Neural crest cell (in vitro differentiated cells): Measurements from ENCODE around the gene MLC1. TPM values are rescaled to one million over a fixed set of nuclear protein-coding genes. Genes with fewer than 3 reads are reported as not detected.

Experiments
- DNase-seq: peaks from one replicate; pipeline ENCODE4 v3.0.0; 2021; ENCODE audit warnings: low read depth, mixed read lengths, low spot score
- H3K27ac Mint-ChIP-seq: one replicate; pipeline ENCODE4 v1.8.0; 2021; ENCODE audit warnings: mild to moderate bottlenecking, mixed read lengths; ENCODE audit not compliant: unreplicated experiment
- H3K27me3 Mint-ChIP-seq: 2 replicates; pipeline ENCODE4 v1.8.0; 2021; ENCODE audit warnings: low read depth, mild to moderate bottlenecking, mixed read lengths
- H3K36me3 Mint-ChIP-seq: 2 replicates; pipeline ENCODE4 v1.8.0; 2021; ENCODE audit warnings: low read depth, mild to moderate bottlenecking, mixed read lengths
- H3K4me1 Mint-ChIP-seq: 2 replicates; pipeline ENCODE4 v1.8.0; 2021; ENCODE audit warnings: mixed read lengths
- H3K4me3 Mint-ChIP-seq: one replicate; pipeline ENCODE4 v1.8.0; 2021; ENCODE audit warnings: mild to moderate bottlenecking, mixed read lengths
- H3K9me3 Mint-ChIP-seq: 2 replicates; pipeline ENCODE4 v1.8.0; 2021; ENCODE audit warnings: mixed read lengths
- CTCF ChIP-seq: fragments of 200-600 bp; sonication (generic); conservative IDR thresholded peaks from 2 replicates; pipeline ENCODE4 v1.5.0; 2021; ENCODE audit warnings: antibody characterized with exemption, mild to moderate bottlenecking
- total RNA-seq: library from RNA; stranded (reverse); gene quantifications from 2 replicates; pipeline ENCODE4 v1.2.1, GENCODE V29; 2021

Gene MLC1
- total RNA-seq, 1 donor from 2014 or later, result 3.3 TPM

- Mint-ChIP-seq H3K9me3 (no peaks in the 10 kb centered on the region), H3K36me3 (no peaks in the 10 kb centered on the region), H3K4me3 (no peak overlapping the region), H3K27me3 (peaks cover 12% of the 10 kb centered on the region), H3K27ac (no peak overlapping the region), H3K4me1 (peaks cover 11% of the 10 kb centered on the region)
- no peak for TF ChIP-seq CTCF
- DNase-seq, result no peak
Observed at GRCh38 chr22:50118129-50118528, 32.9 kb upstream of the MLC1 start.

- no peaks in the 10 kb centered on the region for H3K9me3 Mint-ChIP-seq
- no peak for DNase-seq
- H3K4me1 Mint-ChIP-seq, result peaks cover 11% of the 10 kb centered on the region
- H3K27me3 Mint-ChIP-seq, result peaks cover 12% of the 10 kb centered on the region
- H3K27ac Mint-ChIP-seq, result no peak overlapping the region
- H3K36me3 Mint-ChIP-seq, result no peaks in the 10 kb centered on the region
- TF ChIP-seq CTCF, result no peak
- H3K4me3 Mint-ChIP-seq, result no peak overlapping the region
Observed at GRCh38 chr22:50117168-50117762, 32.0 kb upstream of the MLC1 start.

GRCh38 chr22:50115693-50116092 is 30.5 kb upstream of the MLC1 start:
- Mint-ChIP-seq H3K4me1 (peaks cover 11% of the 10 kb centered on the region), H3K4me3 (no peak overlapping the region), H3K27ac (no peak overlapping the region), H3K36me3 (no peaks in the 10 kb centered on the region), H3K9me3 (no peaks in the 10 kb centered on the region), H3K27me3 (peaks cover 9% of the 10 kb centered on the region)
- DNase-seq, result no peak
- TF ChIP-seq CTCF, result no peak

- Mint-ChIP-seq H3K9me3 (no peaks in the 10 kb centered on the region), H3K27ac (no peak overlapping the region), H3K36me3 (no peaks in the 10 kb centered on the region), H3K4me3 (no peak overlapping the region), H3K27me3 (peaks cover 8% of the 10 kb centered on the region), H3K4me1 (peaks cover 11% of the 10 kb centered on the region)
- DNase-seq, result no peak
- TF ChIP-seq CTCF, result no peak
Observed at GRCh38 chr22:50114221-50115021, 29.2 kb upstream of the MLC1 start.

- H3K36me3 Mint-ChIP-seq, result no peaks in the 10 kb centered on the region
- peaks cover 4% of the 10 kb centered on the region for H3K27me3 Mint-ChIP-seq
- no peak overlapping the region for H3K4me3 Mint-ChIP-seq
- H3K27ac Mint-ChIP-seq, result no peak overlapping the region
- H3K4me1 Mint-ChIP-seq, result peaks cover 6% of the 10 kb centered on the region
- H3K9me3 Mint-ChIP-seq, result no peaks in the 10 kb centered on the region
- TF ChIP-seq CTCF, result no peak
- no peak for DNase-seq
Observed at GRCh38 chr22:50112151-50113118, 27.2 kb upstream of the MLC1 start.
